H1 (cell line): Measurements from ENCODE around the gene UBQLNL. TPM values are rescaled to one million over a fixed set of nuclear protein-coding genes. Genes with fewer than 3 reads are reported as not detected.

Experiments
- CTCF ChIA-PET: fragments of 300-600 bp; sonication (Branson Sonifier 250); formaldehyde crosslinking; loops from one replicate; lab custom pipeline; 2021; ENCODE audit not compliant: partially characterized antibody; lab: Charles Lee
- POLR2A ChIA-PET: fragments of 300-600 bp; sonication (Branson Sonifier 250); formaldehyde crosslinking; loops from one replicate; lab custom pipeline; 2021; ENCODE audit warnings: inconsistent platforms; ENCODE audit not compliant: partially characterized antibody; lab: Charles Lee
- DNase-seq, 2 experiments: peaks; one replicate each; pipeline versions ENCODE4 v3.0.0 to v3.0.0-alpha.2; 2010 to 2022; ENCODE audit warnings: low spot score in 2 of 2, low read depth in 1 of 2, mixed read lengths in 1 of 2
- FAIRE-seq: peaks from 2 replicates; lab custom pipeline; 2011; peaks lifted over from hg19 to GRCh38; lab: Jason Lieb, UNC
- H2AFZ ChIP-seq: 2 replicates; pipeline ENCODE4 v1.8.1; 2012; ENCODE audit warnings: low read length, inconsistent platforms
- H2AK5ac ChIP-seq: 2 replicates; pipeline ENCODE4 v1.6.1; 2013; ENCODE audit warnings: low read depth, low read length
- H2BK120ac ChIP-seq: replicated peaks from 2 replicates; pipeline ENCODE3; 2013; ENCODE audit warnings: low read depth, low read length, inconsistent platforms
- H2BK12ac ChIP-seq: 2 replicates; pipeline ENCODE4 v1.6.1; 2013; ENCODE audit warnings: low read depth, low read length
- H2BK15ac ChIP-seq: 2 replicates; pipeline ENCODE4 v1.6.1; 2013; ENCODE audit warnings: low read length
- H2BK20ac ChIP-seq: 2 replicates; pipeline ENCODE4 v1.6.1; 2013; ENCODE audit warnings: low read length
- H2BK5ac ChIP-seq: 2 replicates; pipeline ENCODE4 v1.6.1; 2013; ENCODE audit warnings: low read depth, low read length
- H3K14ac ChIP-seq: 2 replicates; pipeline ENCODE4 v1.6.1; 2013; ENCODE audit warnings: inconsistent platforms; ENCODE audit not compliant: insufficient read length
- H3K18ac ChIP-seq: 2 replicates; pipeline ENCODE4 v1.6.1; 2013; ENCODE audit warnings: low read length; ENCODE audit errors: extremely low read depth
- H3K23ac ChIP-seq: 2 replicates; pipeline ENCODE4 v1.6.1; 2013; ENCODE audit warnings: inconsistent platforms; ENCODE audit not compliant: insufficient read length
- H3K23me2 ChIP-seq: 2 replicates; pipeline ENCODE4 v1.6.1; 2013; ENCODE audit warnings: low read depth, low read length
- H3K27ac ChIP-seq: 2 replicates; pipeline ENCODE4 v1.6.1; 2011; ENCODE audit warnings: low read depth, low read length, inconsistent platforms
- H3K27me3 ChIP-seq, 4 experiments: replicated peaks in 1 of 4; 1 replicate in 1 of 4; 2 replicates in 3 of 4; pipeline versions ENCODE4 v1.6.1 to v1.8.1; 2011 to 2013; ENCODE audit warnings: low read length in 3 of 4, mild to moderate bottlenecking in 3 of 4, inconsistent platforms in 2 of 4, mixed read lengths in 2 of 4, moderate library complexity in 1 of 4; ENCODE audit not compliant: control insufficient read depth in 3 of 4, insufficient read depth in 3 of 4; ENCODE audit errors: extremely low read depth in 1 of 4
- H3K36me3 ChIP-seq, 4 experiments: 2 replicates each; pipeline versions ENCODE4 v1.6.1 to v1.8.1; 2011 to 2013; ENCODE audit warnings: mild to moderate bottlenecking in 4 of 4, low read length in 3 of 4, moderate library complexity in 2 of 4, control low read depth in 1 of 4, inconsistent platforms in 1 of 4; ENCODE audit not compliant: insufficient read depth in 4 of 4, control insufficient read depth in 2 of 4
- H3K4ac ChIP-seq: replicated peaks from 2 replicates; pipeline ENCODE3; 2013; ENCODE audit warnings: low read length, low read depth, mixed read lengths, inconsistent platforms; ENCODE audit not compliant: insufficient read length
- H3K4me1 ChIP-seq, 4 experiments: replicated peaks in 1 of 4; 1 replicate in 1 of 4; 2 replicates in 3 of 4; pipeline versions ENCODE4 v1.6.1 to v1.8.1; 2011 to 2013; ENCODE audit warnings: low read length in 3 of 4, inconsistent platforms in 2 of 4, mixed read lengths in 1 of 4; ENCODE audit not compliant: insufficient read depth in 4 of 4, control insufficient read depth in 3 of 4
- H3K4me2 ChIP-seq, 2 experiments: 2 replicates each; pipeline versions ENCODE4 v1.6.1 to v1.8.1; 2011 to 2013; ENCODE audit warnings: low read depth in 2 of 2, low read length in 2 of 2, control low read depth in 1 of 2, inconsistent platforms in 1 of 2, mild to moderate bottlenecking in 1 of 2; ENCODE audit not compliant: insufficient read depth in 1 of 2
- H3K4me3 ChIP-seq, 4 experiments: fragments of 200-600, 300-600 bp in 1 of 4; sonication (generic), shearing (Covaris generic), sonication (Bioruptor Twin) in 1 of 4; 2 replicates each; pipeline versions ENCODE4 v1.5.1 to v1.8.1; 2011 to 2016; ENCODE audit warnings: low read length in 4 of 4, low read depth in 3 of 4, control low read depth in 2 of 4, inconsistent platforms in 2 of 4, mild to moderate bottlenecking in 2 of 4, mixed read lengths in 1 of 4, moderate library complexity in 1 of 4; ENCODE audit not compliant: insufficient read depth in 2 of 4; ENCODE audit errors: extremely low read depth in 1 of 4
- H3K56ac ChIP-seq: replicated peaks from 2 replicates; pipeline ENCODE3; 2013; ENCODE audit warnings: low read depth, mild to moderate bottlenecking, mixed read lengths, low read length, inconsistent platforms; ENCODE audit not compliant: insufficient read length
- H3K79me1 ChIP-seq: 2 replicates; pipeline ENCODE4 v1.6.1; 2013; ENCODE audit warnings: low read depth, low read length, control low read depth
- H3K79me2 ChIP-seq, 2 experiments: 2 replicates each; pipeline versions ENCODE4 v1.6.1 to v1.8.1; 2012 to 2013; ENCODE audit warnings: low read length in 2 of 2, mild to moderate bottlenecking in 2 of 2, inconsistent platforms in 1 of 2; ENCODE audit not compliant: insufficient read depth in 2 of 2, control insufficient read depth in 1 of 2
- H3K9ac ChIP-seq, 4 experiments: replicated peaks in 1 of 4; 1 replicate in 1 of 4; 2 replicates in 3 of 4; pipeline versions ENCODE4 v1.6.1 to v1.8.1; 2011 to 2013; ENCODE audit warnings: low read depth in 3 of 4, low read length in 3 of 4, control low read depth in 2 of 4, mild to moderate bottlenecking in 2 of 4, moderate library complexity in 2 of 4, inconsistent platforms in 1 of 4; ENCODE audit errors: extremely low read depth in 1 of 4
- H3K9me3 ChIP-seq, 2 experiments: 2 replicates each; pipeline versions ENCODE4 v1.6.1 to v1.8.1; 2012 to 2013; ENCODE audit warnings: mild to moderate bottlenecking in 2 of 2, moderate library complexity in 2 of 2, control low read depth in 1 of 2, inconsistent platforms in 1 of 2, low read depth in 1 of 2, low read length in 1 of 2, mixed read lengths in 1 of 2; ENCODE audit not compliant: insufficient read depth in 2 of 2
- H4K20me1 ChIP-seq, 2 experiments: replicated peaks in 1 of 2; 2 replicates each; pipeline versions ENCODE3 to v1.8.1; 2011 to 2013; ENCODE audit warnings: inconsistent platforms in 2 of 2, low read length in 2 of 2, mild to moderate bottlenecking in 1 of 2; ENCODE audit not compliant: insufficient read depth in 2 of 2, control insufficient read depth in 1 of 2
- H4K5ac ChIP-seq: 2 replicates; pipeline ENCODE4 v1.6.1; 2013; ENCODE audit warnings: low read length, low read depth, mixed read lengths, inconsistent platforms; ENCODE audit not compliant: insufficient read length
- H4K8ac ChIP-seq: 2 replicates; pipeline ENCODE4 v1.8.0; 2013; ENCODE audit warnings: mild to moderate bottlenecking, moderate library complexity, low read length, inconsistent platforms; ENCODE audit not compliant: insufficient read depth; ENCODE audit errors: extremely low read depth
- H4K91ac ChIP-seq: replicated peaks from 2 replicates; pipeline ENCODE3; 2013; ENCODE audit warnings: low read length, mixed read lengths, inconsistent platforms; ENCODE audit not compliant: insufficient read length
- BRCA1 ChIP-seq: IDR thresholded peaks from 2 replicates; pipeline ENCODE4 v1.6.1; 2012; ENCODE audit warnings: low read depth, low read length, improper control_type of control experiment
- CBX5 ChIP-seq: fragments of 300-800, 300-1000 bp; sonication (generic); IDR thresholded peaks from 2 replicates; pipeline ENCODE4 v1.7.1; 2016; ENCODE audit warnings: antibody characterized with exemption, low read length, low read depth
- CREB1 ChIP-seq: IDR thresholded peaks from 2 replicates; pipeline ENCODE4 v1.6.1; 2012; ENCODE audit warnings: inconsistent platforms
- EGR1 ChIP-seq: IDR thresholded peaks from 2 replicates; pipeline ENCODE4 v1.6.1; 2011; ENCODE audit warnings: low read depth, low read length, borderline replicate concordance
- EP300 ChIP-seq, 2 experiments: IDR thresholded peaks; 1 replicate in 1 of 2; 2 replicates in 1 of 2; pipeline ENCODE4 v1.6.1; 2011 to 2012; ENCODE audit warnings: low read depth in 2 of 2, low read length in 2 of 2, mild to moderate bottlenecking in 2 of 2, borderline replicate concordance in 1 of 2, inconsistent platforms in 1 of 2, moderate library complexity in 1 of 2
- FOSL1 ChIP-seq: IDR thresholded peaks from 2 replicates; pipeline ENCODE4 v1.6.1; 2011; ENCODE audit warnings: mild to moderate bottlenecking, low read depth, low read length, moderate library complexity; ENCODE audit not compliant: insufficient read depth
- JUN ChIP-seq: IDR thresholded peaks from 2 replicates; pipeline ENCODE4 v1.6.1; 2011; ENCODE audit warnings: low read depth, mild to moderate bottlenecking, improper control_type of control experiment, low read length
- PHF8 ChIP-seq: fragments of 200-600 bp; sonication (generic); conservative IDR thresholded peaks from 2 replicates; pipeline ENCODE4 v1.7.1; 2012; ENCODE audit warnings: low read depth, mild to moderate bottlenecking, inconsistent platforms, low read length, moderate library complexity
- POU5F1 ChIP-seq: IDR thresholded peaks from 2 replicates; pipeline ENCODE4 v1.6.1; 2011; ENCODE audit warnings: low read depth, mild to moderate bottlenecking, low read length, moderate library complexity
- SP4 ChIP-seq: IDR thresholded peaks from 2 replicates; pipeline ENCODE4 v1.6.1; 2012; ENCODE audit warnings: low read length, inconsistent platforms
- SRF ChIP-seq: IDR thresholded peaks from 2 replicates; pipeline ENCODE4 v1.6.1; 2011; ENCODE audit warnings: mild to moderate bottlenecking, low read depth, low read length, moderate library complexity
- ZNF274 ChIP-seq: IDR thresholded peaks from 2 replicates; pipeline ENCODE4 v1.7.0; 2012; ENCODE audit warnings: low read length, borderline replicate concordance; ENCODE audit errors: extremely low read depth
- WGBS, 2 experiments: shearing (Covaris generic) in 1 of 2; methylation state at CpG; one replicate each; pipeline versions ENCODE4 v1.1.6 to v1.1.7; 2013 to 2015; ENCODE audit warnings: low lambda C conversion rate in 2 of 2, mixed read lengths in 2 of 2, inconsistent platforms in 1 of 2, low coverage in 1 of 2, missing lambda C conversion rate in 1 of 2; ENCODE audit not compliant: insufficient replicate concordance in 2 of 2, insufficient coverage in 1 of 2, insufficient read length in 1 of 2; ENCODE audit errors: extremely low coverage in 1 of 2, missing lambda C conversion rate in 1 of 2; 5-methylcytosine and 5-hydroxymethylcytosine counted together
- polyA plus RNA-seq, 7 experiments: library from polyadenylated mRNA; depleted of rRNA in 3 of 7; stranded (reverse) in 5 of 7; unstranded in 2 of 7; fragments of >200 nt in 5 of 7; fragments of 200-250 nt in 2 of 7; gene quantifications; 1 replicate in 5 of 7; 2 replicates in 1 of 7; 4 replicates in 1 of 7; pipeline versions ENCODE4 v1.2.1 to v1.2.3, GENCODE V29; 2011 to 2013; ENCODE audit warnings: missing spikeins in 2 of 7, mixed read lengths in 2 of 7
- total RNA-seq: library from RNA; stranded (reverse); fragmentation: NEBNext Ultra II Directional; extraction: Animal tissue kit (Norgen Biotek cat#: 25700); gene quantifications from 2 replicates; pipeline ENCODE4 v1.2.1, GENCODE V29; 2021

The UBQLNL gene
- total and polyA plus RNA-seq, 2 of the 8 experiments (the other 6 are each of a cell fraction or from before 2014, with no cell fraction given): 0.35 TPM; not detected in 1

DNA sequence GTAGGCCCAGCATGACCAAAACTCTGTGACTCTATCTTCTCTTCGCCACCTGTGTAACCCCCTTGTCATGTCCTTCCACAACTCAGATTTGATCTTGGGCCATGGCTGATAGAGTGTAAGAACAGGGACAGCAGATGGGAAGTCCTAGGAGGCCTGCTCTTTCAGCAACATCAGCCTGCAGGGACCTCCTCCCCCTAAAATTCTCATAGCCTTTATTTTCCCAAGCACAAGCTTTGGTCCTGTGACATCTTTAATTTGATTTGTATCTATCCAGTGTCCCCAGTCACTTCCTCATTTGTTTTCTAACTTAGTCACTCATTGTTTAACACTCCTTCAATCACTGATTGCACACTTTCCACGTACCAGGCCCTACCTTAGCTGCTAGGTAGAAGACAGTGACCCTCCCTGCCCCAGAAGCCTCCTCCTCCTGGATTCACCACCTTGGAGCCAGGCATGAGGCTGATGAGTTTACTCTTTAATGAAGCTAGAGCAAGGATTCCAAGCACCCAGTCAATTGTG, 12.0 kb downstream of the UBQLNL start:
- Histone ChIP-seq H4K5ac (no peak overlapping the region), H3K9ac (no peak overlapping the region), H3K4me1 (no peaks in the 10 kb centered on the region), H2AFZ (no peak overlapping the region), H3K56ac (no peak overlapping the region), H3K23me2 (no peaks in the 10 kb centered on the region), H2BK20ac (no peak overlapping the region), H4K91ac (no peak overlapping the region), H2BK15ac (no peak overlapping the region), H3K9me3 (no peaks in the 10 kb centered on the region), H2BK12ac (no peak overlapping the region), H3K23ac (no peak overlapping the region), H3K79me2 (no peaks in the 10 kb centered on the region), H2BK120ac (no peak overlapping the region), H3K27me3 (no peaks in the 10 kb centered on the region), H3K36me3 (no peaks in the 10 kb centered on the region), H4K20me1 (no peaks in the 10 kb centered on the region), H3K14ac (no peak overlapping the region), H3K18ac (no peak overlapping the region), H3K4me2 (no peak overlapping the region), H2BK5ac (no peak overlapping the region), H2AK5ac (no peak overlapping the region), H3K4me3 (no peak overlapping the region), H3K27ac (no peak overlapping the region), H4K8ac (no peak overlapping the region)
- DNase-seq (no peak), FAIRE-seq (no peak)
- 94% methylated on average over 2 of the region's 2 CpGs; no CpG with 5 or more reads in 1 of the 2 experiments for WGBS, 2 experiments
- ChIA-PET CTCF (no interaction called here), POLR2A (no interaction called here)
- TF ChIP-seq CREB1: no peak
- no peak for TF ChIP-seq PHF8
- TF ChIP-seq POU5F1: no peak
- TF ChIP-seq EGR1: no peak
- no peak for TF ChIP-seq FOSL1
- no peak for TF ChIP-seq SRF
- no peak for TF ChIP-seq ZNF274
- TF ChIP-seq CBX5: no peak
- TF ChIP-seq SP4: no peak
- TF ChIP-seq JUN: no peak
- TF ChIP-seq EP300 (IDR thresholded peaks at IDR 0.05; ENCODE audit: borderline replicate concordance in 1 of 2, low read depth in 2 of 2, low read length in 2 of 2): no peak
- TF ChIP-seq BRCA1: no peak
- TF ChIP-seq, all 59 proteins: peak for 0
- no peak overlapping the region for H3K4ac ChIP-seq
- no peaks in the 10 kb centered on the region for H3K79me1 ChIP-seq
